HEK293 (cell line): ENCODE measurements around the gene MTOR.

Experiments
- CTCF ChIA-PET: fragments of 350-600 bp; formaldehyde crosslinking; extraction: SDS; loops from one replicate; lab custom pipeline; 2021; ENCODE audit warnings: antibody characterized with exemption; lab: Yijun Ruan, JAX
- POLR2A ChIA-PET: fragments of 300-600 bp; formaldehyde crosslinking; extraction: SDS; loops from one replicate; lab custom pipeline; 2020; ENCODE audit warnings: antibody characterized with exemption, inconsistent platforms; lab: Yijun Ruan, JAX
- H3K27ac ChIP-seq: fragments of 200-500 bp; sonication (Bioruptor generic); 2 replicates; pipeline ENCODE4 v1.5.1; 2014; ENCODE audit warnings: low read depth, low read length, control low read depth, inconsistent platforms; ENCODE audit errors: extremely low read depth
- H3K36me3 ChIP-seq, 2 experiments: fragments of 200-500 bp in 1 of 2; sonication (Bioruptor generic) in 1 of 2; 1 replicate in 1 of 2; 2 replicates in 1 of 2; pipeline ENCODE4 v1.5.1; 2014 to 2017; ENCODE audit warnings: inconsistent platforms in 2 of 2, low read length in 2 of 2; ENCODE audit not compliant: control insufficient read depth in 2 of 2, insufficient read depth in 1 of 2
- H3K4me1 ChIP-seq: fragments of 200-500 bp; sonication (Bioruptor generic); 2 replicates; pipeline ENCODE4 v1.5.1; 2014; ENCODE audit warnings: mild to moderate bottlenecking, low read length, inconsistent platforms; ENCODE audit not compliant: control insufficient read depth, insufficient read depth
- H3K4me3 ChIP-seq: 2 replicates; pipeline ENCODE4 v1.5.1; 2011; ENCODE audit warnings: low read depth, mild to moderate bottlenecking, control low read depth, low read length, moderate library complexity
- H3K9me3 ChIP-seq: fragments of 200-500 bp; sonication (Bioruptor generic); 2 replicates; pipeline ENCODE4 v1.5.1; 2014; ENCODE audit warnings: low read depth, low read length, inconsistent platforms; ENCODE audit not compliant: control insufficient read depth, insufficient read depth
- GLI2 ChIP-seq: fragments of 450-650 bp; formaldehyde crosslinking; IDR thresholded peaks from 2 replicates; pipeline ENCODE4; 2017; ENCODE audit warnings: missing biosample characterization, missing genetic modification characterization, low read depth, borderline replicate concordance
- HOXA7 ChIP-seq: sonication (generic); formaldehyde crosslinking; IDR thresholded peaks from 2 replicates; pipeline ENCODE4 v1.8.1; 2022; ENCODE audit warnings: missing genetic modification reagents, borderline replicate concordance
- MEIS1 ChIP-seq: sonication (generic); formaldehyde crosslinking; IDR thresholded peaks from 2 replicates; pipeline ENCODE4 v1.8.1; 2022; ENCODE audit warnings: missing genetic modification reagents, mild to moderate bottlenecking, borderline replicate concordance
- PRDM4 ChIP-seq: fragments of 450-650 bp; formaldehyde crosslinking; IDR thresholded peaks from 2 replicates; pipeline ENCODE4 v1.5.1; 2017; ENCODE audit warnings: missing biosample characterization, missing genetic modification characterization
- SP2 ChIP-seq: fragments of 450-650 bp; formaldehyde crosslinking; IDR thresholded peaks from 2 replicates; pipeline ENCODE4 v1.5.1; 2016; ENCODE audit warnings: missing biosample characterization, missing genetic modification characterization
- YY1 ChIP-seq: fragments of 450-650 bp; formaldehyde crosslinking; IDR thresholded peaks from 2 replicates; pipeline ENCODE4 v1.5.1; 2018; ENCODE audit warnings: missing biosample characterization, missing genetic modification characterization
- ZBTB17 ChIP-seq: fragments of 450-650 bp; formaldehyde crosslinking; IDR thresholded peaks from 2 replicates; pipeline ENCODE4 v1.5.1; 2016; ENCODE audit warnings: missing biosample characterization, missing genetic modification characterization
- ZBTB7A ChIP-seq: fragments of 450-650 bp; formaldehyde crosslinking; IDR thresholded peaks from 2 replicates; pipeline ENCODE4 v1.5.1; 2016; ENCODE audit warnings: low read depth, missing biosample characterization, missing genetic modification characterization
- ZEB2 ChIP-seq: fragments of 450-650 bp; formaldehyde crosslinking; IDR thresholded peaks from 2 replicates; pipeline ENCODE4 v1.5.1; 2016; ENCODE audit warnings: missing biosample characterization, missing genetic modification characterization
- ZFP41 ChIP-seq: fragments of 450-650 bp; formaldehyde crosslinking; IDR thresholded peaks from 2 replicates; pipeline ENCODE4 v1.5.1; 2016; ENCODE audit warnings: missing biosample characterization, missing genetic modification characterization, borderline replicate concordance
- ZFP69B ChIP-seq: fragments of 450-650 bp; formaldehyde crosslinking; IDR thresholded peaks from 2 replicates; pipeline ENCODE4 v1.5.1; 2016; ENCODE audit warnings: missing biosample characterization, missing genetic modification characterization
- ZNF16 ChIP-seq: fragments of 450-650 bp; formaldehyde crosslinking; IDR thresholded peaks from 2 replicates; pipeline ENCODE4 v1.5.1; 2016; ENCODE audit warnings: low read depth, missing biosample characterization, missing genetic modification characterization
- ZNF174 ChIP-seq: fragments of 450-650 bp; formaldehyde crosslinking; IDR thresholded peaks from 2 replicates; pipeline ENCODE4 v1.5.0; 2017; ENCODE audit warnings: missing biosample characterization, mild to moderate bottlenecking, missing genetic modification characterization
- ZNF202 ChIP-seq: fragments of 450-650 bp; formaldehyde crosslinking; IDR thresholded peaks from 2 replicates; pipeline ENCODE4 v1.5.1; 2016; ENCODE audit warnings: missing biosample characterization, missing genetic modification characterization, borderline replicate concordance
- ZNF248 ChIP-seq: fragments of 450-650 bp; formaldehyde crosslinking; IDR thresholded peaks from 2 replicates; pipeline ENCODE4 v1.5.1; 2017; ENCODE audit warnings: missing biosample characterization, missing genetic modification characterization
- ZNF366 ChIP-seq: fragments of 450-650 bp; formaldehyde crosslinking; conservative IDR thresholded peaks from 2 replicates; pipeline ENCODE4 v1.5.1; 2016; ENCODE audit warnings: missing biosample characterization, missing genetic modification characterization
- ZNF473 ChIP-seq: fragments of 450-650 bp; formaldehyde crosslinking; IDR thresholded peaks from 2 replicates; pipeline ENCODE4 v1.5.1; 2017; ENCODE audit warnings: missing biosample characterization, missing genetic modification characterization
- ZNF530 ChIP-seq: fragments of 450-650 bp; formaldehyde crosslinking; IDR thresholded peaks from 2 replicates; pipeline ENCODE4 v1.5.1; 2016; ENCODE audit warnings: low read depth, missing biosample characterization, missing genetic modification characterization
- ZNF548 ChIP-seq: fragments of 450-650 bp; formaldehyde crosslinking; IDR thresholded peaks from 2 replicates; pipeline ENCODE4 v1.5.1; 2016; ENCODE audit warnings: missing biosample characterization, missing genetic modification characterization
- ZNF610 ChIP-seq: fragments of 450-650 bp; formaldehyde crosslinking; IDR thresholded peaks from 2 replicates; pipeline ENCODE4 v1.5.1; 2016; ENCODE audit warnings: missing biosample characterization, missing genetic modification characterization, borderline replicate concordance
- ZNF664 ChIP-seq: fragments of 450-650 bp; formaldehyde crosslinking; IDR thresholded peaks from 2 replicates; pipeline ENCODE4 v1.5.1; 2016; ENCODE audit warnings: missing biosample characterization, missing genetic modification characterization
- ZNF785 ChIP-seq: fragments of 450-650 bp; formaldehyde crosslinking; IDR thresholded peaks from 2 replicates; pipeline ENCODE4 v1.5.1; 2016; ENCODE audit warnings: missing biosample characterization, missing genetic modification characterization
- ZNF792 ChIP-seq: fragments of 450-650 bp; formaldehyde crosslinking; IDR thresholded peaks from 2 replicates; pipeline ENCODE4 v1.5.1; 2016; ENCODE audit warnings: missing biosample characterization, missing genetic modification characterization

MTOR gene

DNA sequence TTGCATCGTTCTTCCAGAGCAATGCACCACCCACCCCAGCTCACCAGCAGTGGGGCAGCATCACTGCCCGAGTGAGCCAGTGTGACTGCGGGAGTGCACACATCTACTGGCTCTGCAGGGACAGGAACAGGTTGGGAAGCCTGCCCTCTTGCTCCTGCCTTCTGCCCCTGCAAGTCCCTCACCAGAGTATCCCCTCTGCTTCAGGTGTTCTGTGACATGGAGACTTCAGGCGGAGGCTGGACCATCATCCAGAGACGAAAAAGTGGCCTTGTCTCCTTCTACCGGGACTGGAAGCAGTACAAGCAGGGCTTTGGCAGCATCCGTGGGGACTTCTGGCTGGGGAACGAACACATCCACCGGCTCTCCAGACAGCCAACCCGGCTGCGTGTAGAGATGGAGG, 69.0 kb downstream of the MTOR start (continued):
- TF ChIP-seq ZNF785 (tag by site-specific recombination) (no peak), ZBTB17 (tag by site-specific recombination) (no peak), ZFP41 (tag by site-specific recombination) (no peak), ZNF530 (tag by site-specific recombination) (no peak), MEIS1 (CRISPR knock-in tag) (no peak)
- TF ChIP-seq, all 188 proteins: peak for 0

DNA sequence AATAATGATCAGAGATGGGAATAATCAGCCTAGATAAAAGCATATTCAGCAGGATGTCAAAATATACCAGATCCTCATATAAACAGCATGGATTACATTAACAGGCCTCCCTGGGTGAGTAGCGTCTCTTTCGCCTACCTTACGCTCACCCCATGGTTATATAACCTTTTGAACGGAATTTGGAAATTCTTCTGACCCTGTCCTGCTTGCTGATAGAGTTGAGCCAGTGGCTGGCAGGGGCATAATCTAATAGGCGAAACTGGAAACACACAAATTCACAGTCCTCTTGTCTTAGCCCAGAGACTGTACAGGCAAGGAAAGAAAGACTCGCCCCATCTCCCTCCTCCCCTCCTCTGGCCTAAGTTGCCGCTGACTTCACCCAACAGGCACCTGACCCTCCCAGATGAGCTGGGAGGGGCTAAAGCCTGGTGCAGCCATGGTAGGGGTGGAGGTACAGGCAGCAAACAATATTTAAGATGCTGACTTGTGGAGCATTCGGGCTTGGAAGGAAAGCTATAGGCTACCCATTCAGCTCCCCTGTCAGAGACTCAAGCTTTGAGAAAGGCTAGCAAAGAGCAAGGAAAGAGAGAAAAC, 73.4 kb downstream of the MTOR start, which contains the start of gene ANGPTL7:
ANGPTL7 (plus strand) TSS at position 498 of the 594 bp plus-strand sequence. CDS start 225 bp downstream, outside the sequence.
- Histone ChIP-seq H3K27ac (no peak within 1 kb of the TSS), H3K36me3 (peaks cover 10 to 91% of the 10 kb centered on the region in 2 experiments), H3K4me3 (no peak within 1 kb of the TSS), H3K9me3 (no peaks in the 10 kb centered on the region), H3K4me1 (no peaks in the 10 kb centered on the region)
- CTCF ChIA-PET = no interaction called here
- POLR2A ChIA-PET = interaction anchor here (0.9 kb wide), 1 partner anchor 8 kb away, joined by 4 read pairs; no protein-coding TSS in a partner anchor
- no peak for TF ChIP-seq GLI2 (tag by site-specific recombination)
- TF ChIP-seq ZNF548 (tag by site-specific recombination) = no peak
- no peak for TF ChIP-seq ZNF16 (tag by site-specific recombination)
- no peak for TF ChIP-seq ZFP69B
- TF ChIP-seq ZEB2 = no peak
- no peak for TF ChIP-seq ZNF664 (tag by site-specific recombination)
- no peak for TF ChIP-seq ZNF473
- no peak for TF ChIP-seq YY1 (tag by site-specific recombination)
- TF ChIP-seq ZNF366 = no peak
- TF ChIP-seq ZNF610 (tag by site-specific recombination) = no peak
- TF ChIP-seq ZNF174 (tag by site-specific recombination) = no peak
- TF ChIP-seq ZBTB7A = no peak
- no peak for TF ChIP-seq SP2 (tag by site-specific recombination)
- no peak for TF ChIP-seq ZNF202 (tag by site-specific recombination)

GRCh38 chr1:11188381-11188780, 74.0 kb downstream of the MTOR start:
- no peak for TF ChIP-seq ZNF664 (tag by site-specific recombination)
- TF ChIP-seq HOXA7 (CRISPR knock-in tag) = no peak
- TF ChIP-seq PRDM4 (tag by site-specific recombination) = no peak
- no peak for TF ChIP-seq ZNF248 (tag by site-specific recombination)
- no peak for TF ChIP-seq ZNF792
- TF ChIP-seq, all 188 proteins: peak for 0
- POLR2A ChIA-PET = no interaction called here

More at GRCh38 chr1:11188381-11188780, 74.0 kb downstream of the MTOR start:
- no peak overlapping the region for H3K27ac ChIP-seq
- H3K4me1 ChIP-seq = no peaks in the 10 kb centered on the region
- no peak overlapping the region for H3K4me3 ChIP-seq
- H3K9me3 ChIP-seq = no peaks in the 10 kb centered on the region
- H3K36me3 ChIP-seq = peaks cover 10 to 91% of the 10 kb centered on the region in 2 experiments
- CTCF ChIA-PET = no interaction called here
